Stimulated activated effector memory CD8-positive, alpha-beta T cell treated with anti-CD3 and anti-CD28 coated beads, Interleukin-12 subunit alpha, Interleukin-12 subunit beta, amount 100 ng/mL, for 72 hours (primary cell): ENCODE measurements around the gene CHST12.
"Not testable (repeated sequence)": the region's sequence is repeated elsewhere in the genome, so short reads cannot be mapped to it uniquely, and the experiment has no call there.

Experiments
- ATAC-seq: fragments of 150-1000 bp; cut with Tn5 transposase; 2 replicates; pipeline ENCODE4 v1.10.0; 2021
- DNase-seq, 2 donors: peaks; one replicate each; pipeline ENCODE4 v3.0.0; 2021 to 2022; ENCODE audit warnings: low spot score in 2 of 2
- H3K27ac Mint-ChIP-seq: one replicate; pipeline ENCODE4 v1.8.0; 2022; ENCODE audit warnings: mild to moderate bottlenecking, mixed read lengths
- H3K36me3 Mint-ChIP-seq: one replicate; pipeline ENCODE4 v1.8.0; 2022; ENCODE audit warnings: mild to moderate bottlenecking, mixed read lengths
- H3K4me1 Mint-ChIP-seq: one replicate; pipeline ENCODE4 v1.8.0; 2022; ENCODE audit warnings: mixed read lengths
- H3K4me3 Mint-ChIP-seq: one replicate; pipeline ENCODE4 v1.8.0; 2022; ENCODE audit warnings: mild to moderate bottlenecking, mixed read lengths
- H3K9me3 Mint-ChIP-seq: one replicate; pipeline ENCODE4 v1.8.0; 2022; ENCODE audit warnings: mixed read lengths

Gene CHST12

GRCh38 chr7:2373646-2374045 is 29.8 kb upstream of the CHST12 start:
- H3K36me3 Mint-ChIP-seq = peaks cover 100% of the 10 kb centered on the region
- H3K27ac Mint-ChIP-seq = no peak overlapping the region
- DNase-seq = no peak
- no peak for ATAC-seq
- H3K9me3 Mint-ChIP-seq = no peaks in the 10 kb centered on the region
- peaks cover 22% of the 10 kb centered on the region for H3K4me1 Mint-ChIP-seq
- H3K4me3 Mint-ChIP-seq = no peak overlapping the region

DNA sequence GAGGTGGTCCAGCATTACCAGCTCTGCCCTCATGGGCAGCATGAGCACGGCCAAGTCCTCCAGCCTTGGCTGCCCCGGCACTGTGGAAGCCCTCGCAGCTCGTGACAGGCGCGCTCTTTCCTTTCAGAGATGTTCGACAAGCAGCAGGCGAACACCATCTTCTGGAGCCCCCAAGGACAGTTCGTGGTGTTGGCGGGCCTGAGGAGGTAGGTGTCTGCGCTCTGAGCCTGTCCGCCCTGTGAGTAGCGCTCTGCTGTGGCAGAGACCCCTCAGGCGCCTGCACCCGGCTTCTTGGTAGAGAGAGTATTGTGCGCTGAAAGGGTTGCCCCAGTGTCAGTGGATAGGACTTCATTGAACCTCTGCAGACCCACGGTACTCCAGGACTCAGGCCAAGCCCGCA is 29.0 kb upstream of the CHST12 start:
- ATAC-seq (no peak), DNase-seq (no peak)
- Mint-ChIP-seq H3K4me3 (no peak overlapping the region), H3K27ac (no peak overlapping the region), H3K9me3 (no peaks in the 10 kb centered on the region), H3K36me3 (peaks cover 100% of the 10 kb centered on the region), H3K4me1 (peaks cover 24% of the 10 kb centered on the region)

DNA sequence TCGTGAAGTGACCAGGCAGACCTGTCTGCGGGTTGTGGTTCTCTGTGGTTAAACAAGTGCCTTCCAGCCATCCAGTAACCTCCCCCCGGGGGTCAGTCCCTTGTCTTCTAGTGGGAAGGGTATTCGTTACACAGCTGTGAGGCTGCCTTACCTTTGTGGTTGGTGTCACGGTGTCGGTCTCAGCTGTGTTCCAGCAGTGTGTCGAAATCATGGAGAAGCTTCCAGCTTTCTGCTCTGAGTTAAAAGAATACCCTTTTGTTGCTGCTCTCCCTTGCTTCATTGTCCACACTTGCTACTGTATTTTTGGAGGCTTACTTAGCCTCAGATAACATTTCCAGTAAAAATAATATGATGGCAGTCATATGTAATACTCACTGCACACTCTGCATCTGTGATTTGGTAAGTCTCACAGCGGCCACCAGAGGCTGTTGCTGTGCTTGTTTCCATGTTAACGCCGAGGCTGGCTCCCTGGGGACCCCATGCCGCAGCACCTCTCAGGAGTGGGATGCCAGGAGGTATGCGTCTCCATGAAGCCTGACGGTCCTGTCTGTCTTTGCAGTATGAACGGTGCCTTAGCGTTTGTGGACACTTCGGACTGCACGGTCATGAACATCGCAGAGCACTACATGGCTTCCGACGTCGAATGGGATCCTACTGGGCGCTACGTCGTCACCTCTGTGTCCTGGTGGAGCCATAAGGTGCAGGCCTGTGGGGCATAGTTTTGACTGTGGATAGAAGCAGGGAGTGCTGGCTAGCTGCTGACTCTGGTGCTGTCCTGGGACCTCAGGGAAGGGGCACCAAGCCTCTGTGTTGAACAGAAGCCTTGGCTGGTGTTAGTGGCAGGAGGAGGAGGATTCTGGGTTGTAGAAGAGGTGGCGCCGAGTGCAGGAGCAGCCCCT is 28.3 kb upstream of the CHST12 start:
- Mint-ChIP-seq H3K36me3 (peaks cover 100% of the 10 kb centered on the region), H3K27ac (no peak overlapping the region), H3K4me3 (no peak overlapping the region), H3K4me1 (peaks cover 28% of the 10 kb centered on the region), H3K9me3 (no peaks in the 10 kb centered on the region)
- ATAC-seq (no peak), DNase-seq (no peak)

GRCh38 chr7:2376351-2377154 is 26.9 kb upstream of the CHST12 start:
- Mint-ChIP-seq H3K27ac (peak overlapping the region; percentile 64), H3K4me3 (no peak overlapping the region), H3K36me3 (peaks cover 100% of the 10 kb centered on the region), H3K9me3 (no peaks in the 10 kb centered on the region), H3K4me1 (peaks cover 35% of the 10 kb centered on the region)
- no peak for ATAC-seq
- DNase-seq = no peak

- Mint-ChIP-seq H3K27ac (peak overlapping the region; percentile 64), H3K4me1 (peaks cover 35% of the 10 kb centered on the region), H3K36me3 (peaks cover 100% of the 10 kb centered on the region)
- DNase-seq, H3K9me3 Mint-ChIP-seq, ATAC-seq, H3K4me3 Mint-ChIP-seq: not testable (repeated sequence)
These were observed 25.9 kb upstream of the CHST12 start for GRCh38 chr7:2377492-2377891.

DNA sequence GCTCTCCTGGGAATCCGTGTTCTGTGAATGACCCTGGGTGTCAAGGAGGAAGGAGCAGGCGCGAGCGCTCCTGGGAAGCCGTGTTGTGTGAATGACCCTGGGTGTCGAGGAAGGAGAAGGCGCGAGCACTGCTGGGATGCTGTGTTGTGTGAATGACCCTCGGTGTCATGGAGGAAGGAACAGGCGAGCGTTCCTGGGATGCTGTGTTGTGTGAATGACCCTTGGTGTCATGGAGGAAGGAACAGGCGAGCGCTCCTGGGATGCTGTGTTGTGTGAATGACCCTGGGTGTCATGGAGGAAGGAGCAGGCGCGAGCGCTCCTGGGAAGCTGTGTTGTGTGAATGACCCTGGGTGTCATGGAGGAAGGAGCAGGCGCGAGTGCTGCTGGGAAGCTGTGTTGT is 25.3 kb upstream of the CHST12 start:
- H3K27ac Mint-ChIP-seq, H3K4me3 Mint-ChIP-seq, DNase-seq, ATAC-seq, H3K9me3 Mint-ChIP-seq: not testable (repeated sequence)
- Mint-ChIP-seq H3K36me3 (peaks cover 100% of the 10 kb centered on the region), H3K4me1 (peaks cover 35% of the 10 kb centered on the region)

GRCh38 chr7:2379161-2379560 is 24.2 kb upstream of the CHST12 start:
- ATAC-seq = no peak
- Mint-ChIP-seq H3K4me3 (no peak overlapping the region), H3K27ac (no peak overlapping the region), H3K4me1 (peaks cover 35% of the 10 kb centered on the region), H3K9me3 (no peaks in the 10 kb centered on the region), H3K36me3 (peaks cover 93% of the 10 kb centered on the region)
- DNase-seq = no peak

GRCh38 chr7:2379821-2380450 is 23.5 kb upstream of the CHST12 start:
- Mint-ChIP-seq H3K4me3 (no peak overlapping the region), H3K27ac (peak overlapping the region; percentile 10), H3K9me3 (no peaks in the 10 kb centered on the region), H3K4me1 (peaks cover 40% of the 10 kb centered on the region), H3K36me3 (peaks cover 85% of the 10 kb centered on the region)
- ATAC-seq (no peak), DNase-seq (no peak)

DNA sequence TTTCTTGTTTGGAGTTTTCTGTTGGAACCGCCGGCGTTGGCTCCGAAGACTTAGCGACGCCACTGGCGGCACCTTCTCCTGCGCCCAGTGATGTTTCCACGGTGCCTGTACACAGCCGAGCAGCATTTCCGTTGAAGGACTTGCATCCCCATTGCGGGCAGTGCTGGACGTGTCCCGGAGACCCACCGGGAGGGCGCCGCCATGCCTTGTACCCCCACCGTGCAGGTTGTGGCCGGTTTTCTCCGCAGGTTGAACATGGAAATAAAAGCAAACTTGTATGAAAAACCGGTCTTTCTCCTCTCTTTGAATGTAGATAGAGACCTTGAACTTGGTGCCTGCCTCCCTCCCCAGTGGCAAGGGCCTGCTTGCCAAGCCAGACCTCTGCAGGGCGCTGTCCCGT is 22.9 kb upstream of the CHST12 start:
- Mint-ChIP-seq H3K9me3 (no peaks in the 10 kb centered on the region), H3K36me3 (peaks cover 80% of the 10 kb centered on the region), H3K27ac (peak overlapping the region; percentile 24), H3K4me3 (no peak overlapping the region), H3K4me1 (peaks cover 36% of the 10 kb centered on the region)
- ATAC-seq (no peak), DNase-seq (no peak)

DNA sequence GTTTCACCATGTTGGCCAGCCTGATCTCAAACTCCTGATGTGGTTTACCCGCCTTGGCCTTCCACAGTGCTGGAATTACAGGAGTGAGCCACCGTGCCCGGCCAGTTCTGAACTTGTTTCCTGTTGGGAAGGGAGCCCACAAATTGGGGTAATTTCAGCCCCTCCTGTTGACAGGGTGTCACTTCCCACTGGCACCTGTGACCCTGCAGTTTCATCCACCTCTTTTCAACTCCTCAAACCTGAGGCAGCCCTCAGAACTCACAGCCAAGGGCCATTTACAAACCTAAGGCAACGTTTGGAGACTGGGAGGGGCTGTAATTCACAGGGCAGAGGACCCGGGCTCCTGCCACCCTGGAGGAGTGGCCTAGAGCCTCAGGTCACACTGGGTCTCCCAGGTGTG is 22.2 kb upstream of the CHST12 start:
- no peak for ATAC-seq
- H3K4me3 Mint-ChIP-seq = no peak overlapping the region
- peaks cover 72% of the 10 kb centered on the region for H3K36me3 Mint-ChIP-seq
- peaks cover 35% of the 10 kb centered on the region for H3K4me1 Mint-ChIP-seq
- DNase-seq = no peak
- H3K27ac Mint-ChIP-seq = no peak overlapping the region
- H3K9me3 Mint-ChIP-seq = no peaks in the 10 kb centered on the region

GRCh38 chr7:2381881-2382509 is 21.4 kb upstream of the CHST12 start:
- H3K4me1 Mint-ChIP-seq = peaks cover 29% of the 10 kb centered on the region
- H3K36me3 Mint-ChIP-seq = peaks cover 65% of the 10 kb centered on the region
- no peak overlapping the region for H3K4me3 Mint-ChIP-seq
- ATAC-seq (no peak), DNase-seq (no peak)
- no peaks in the 10 kb centered on the region for H3K9me3 Mint-ChIP-seq
- no peak overlapping the region for H3K27ac Mint-ChIP-seq

DNA sequence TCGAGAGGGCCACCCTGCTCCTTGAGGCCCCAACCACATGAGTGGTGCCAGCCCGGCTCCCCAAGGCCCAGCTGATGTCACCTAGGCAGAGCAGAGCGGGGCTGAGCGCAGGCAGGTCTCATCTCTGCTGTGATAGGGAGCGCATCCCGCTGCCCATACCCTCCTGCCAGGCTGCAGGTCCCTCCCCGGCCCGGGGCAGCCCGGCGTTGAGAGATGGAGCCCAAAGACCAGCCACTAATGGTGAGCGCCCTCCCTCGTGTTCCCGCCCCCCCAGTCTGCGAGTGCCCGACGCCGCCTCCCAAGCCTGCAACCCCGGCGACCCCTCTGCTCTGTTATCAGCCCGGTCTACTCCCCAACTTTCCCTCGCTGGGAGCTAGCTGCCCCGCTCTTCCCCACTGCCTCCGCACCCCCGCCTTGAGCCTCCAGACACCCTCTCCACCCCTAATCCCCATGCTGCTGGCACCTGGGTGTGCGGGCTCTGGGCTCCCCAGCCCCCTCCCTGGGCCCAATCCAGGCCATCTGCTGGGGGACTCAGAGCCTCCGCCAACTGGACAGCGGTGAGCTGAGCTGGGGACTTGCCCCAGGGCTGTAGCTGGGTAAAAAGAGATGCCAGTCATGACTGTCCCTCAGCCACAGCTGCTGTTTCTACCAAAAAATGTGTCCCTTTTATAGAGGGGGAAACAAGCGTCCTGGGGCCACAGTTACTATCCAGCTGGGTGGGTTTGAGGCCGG is 19.7 kb upstream of the CHST12 start:
- Mint-ChIP-seq H3K4me3 (no peak overlapping the region), H3K36me3 (peaks cover 48% of the 10 kb centered on the region), H3K9me3 (no peaks in the 10 kb centered on the region), H3K4me1 (peaks cover 17% of the 10 kb centered on the region), H3K27ac (peak overlapping the region; percentile 52)
- ATAC-seq (no peak), DNase-seq (no peak)

GRCh38 chr7:2384354-2385243 is 18.8 kb upstream of the CHST12 start:
- DNase-seq (no peak), ATAC-seq (peak; percentile 34)
- H3K9me3 Mint-ChIP-seq = no peaks in the 10 kb centered on the region
- H3K36me3 Mint-ChIP-seq = peaks cover 39% of the 10 kb centered on the region
- peak overlapping the region; percentile 52 for H3K27ac Mint-ChIP-seq
- peaks cover 13% of the 10 kb centered on the region for H3K4me1 Mint-ChIP-seq
- H3K4me3 Mint-ChIP-seq = no peak overlapping the region

- not testable (repeated sequence) for H3K27ac Mint-ChIP-seq, H3K9me3 Mint-ChIP-seq
These were observed 17.3 kb upstream of the CHST12 start for GRCh38 chr7:2386122-2386521.

More at GRCh38 chr7:2386122-2386521, 17.3 kb upstream of the CHST12 start:
- H3K36me3 Mint-ChIP-seq = peaks cover 23% of the 10 kb centered on the region
- H3K4me1 Mint-ChIP-seq, DNase-seq, H3K4me3 Mint-ChIP-seq, ATAC-seq: not testable (repeated sequence)
